Ammon's horn (tissue), 1 donor: ENCODE data around the gene ELK1.

Experiments
- DNase-seq: peaks from one replicate; pipeline ENCODE4 v3.0.0-alpha.2; 2016; ENCODE audit warnings: low spot score

The ELK1 gene

DNA sequence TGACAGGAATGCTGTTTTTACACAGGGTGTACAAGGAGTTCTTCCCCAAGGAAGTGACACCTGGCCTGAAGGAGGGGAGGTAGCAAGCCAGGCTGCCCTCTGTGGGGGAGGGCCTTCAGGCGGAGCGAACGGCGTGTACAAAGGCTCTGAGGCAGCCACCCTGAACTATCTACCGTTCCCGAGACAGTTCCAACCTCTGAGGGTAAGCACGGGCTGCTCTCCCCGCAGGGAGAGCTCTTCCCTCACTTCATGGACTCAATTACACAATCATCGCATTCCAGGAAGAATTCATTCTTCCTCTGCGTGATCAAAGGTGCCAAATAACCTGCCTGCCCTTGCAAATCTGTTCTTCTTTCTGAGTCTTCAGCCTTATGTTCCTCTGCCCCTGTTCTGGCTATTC is 4.8 kb downstream of the ELK1 start:
- DNase-seq, result no peak

DNA sequence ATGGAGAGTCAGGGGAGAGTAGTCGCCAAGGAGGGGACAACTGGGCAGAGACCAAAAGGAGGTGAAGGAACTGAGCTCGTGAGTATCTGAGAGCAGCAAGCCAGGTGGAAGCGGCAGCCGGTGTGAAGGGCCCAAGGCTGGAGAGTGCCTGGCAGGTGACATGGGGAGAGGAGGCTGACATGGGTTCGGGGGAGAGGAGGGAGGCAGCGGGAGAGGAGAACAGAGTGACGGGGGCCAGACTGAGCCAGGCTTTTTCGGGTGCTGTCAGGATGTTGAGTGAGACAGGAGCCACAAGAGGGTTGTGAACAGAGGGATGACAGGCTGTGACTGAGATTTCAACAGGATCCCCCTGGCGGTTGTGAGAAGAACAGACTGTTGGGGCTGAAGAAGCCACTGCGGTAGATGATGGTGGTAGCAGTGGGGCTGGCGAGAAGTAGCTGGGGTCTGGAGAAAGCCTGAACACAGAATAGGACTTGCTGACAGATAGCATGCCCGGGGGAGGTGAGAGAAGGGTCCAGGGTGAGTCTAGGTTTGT is 5.7 kb downstream of the ELK1 start:
- peak; percentile 50 for DNase-seq

- no peak for DNase-seq
Measured at GRCh38 chrX:47643926-47644325, 6.4 kb downstream of the ELK1 start.

DNA sequence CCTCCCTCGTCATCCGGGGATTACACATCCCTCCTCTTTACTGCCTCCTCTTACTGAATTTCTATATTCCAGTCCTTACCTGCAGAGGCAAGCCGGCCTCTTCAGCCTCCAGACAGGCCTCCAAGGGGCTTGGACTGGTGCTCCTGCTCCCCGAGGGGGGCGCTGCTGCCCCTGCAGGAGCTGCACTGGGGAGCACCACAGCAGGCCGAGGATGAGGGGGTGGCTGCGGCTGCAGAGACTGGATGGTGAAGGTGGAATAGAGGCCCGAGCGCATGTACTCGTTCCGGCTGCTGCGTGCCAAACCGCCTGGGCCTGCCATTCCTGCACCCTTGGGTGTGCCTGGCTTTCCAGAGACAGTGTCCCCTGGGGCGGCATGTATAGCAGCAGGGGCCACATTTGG is 11.5 kb downstream of the ELK1 start:
- no peak for DNase-seq

- DNase-seq, result peak; percentile 77
Measured at GRCh38 chrX:47637546-47638195, 12.7 kb downstream of the ELK1 start.

GRCh38 chrX:47634871-47635575 is 15.3 kb downstream of the ELK1 start:
- DNase-seq, result no peak

GRCh38 chrX:47633689-47634590 is 16.4 kb downstream of the ELK1 start:
- no peak for DNase-seq

- no peak for DNase-seq
Measured at GRCh38 chrX:47632666-47633065, 17.7 kb downstream of the ELK1 start.

DNA sequence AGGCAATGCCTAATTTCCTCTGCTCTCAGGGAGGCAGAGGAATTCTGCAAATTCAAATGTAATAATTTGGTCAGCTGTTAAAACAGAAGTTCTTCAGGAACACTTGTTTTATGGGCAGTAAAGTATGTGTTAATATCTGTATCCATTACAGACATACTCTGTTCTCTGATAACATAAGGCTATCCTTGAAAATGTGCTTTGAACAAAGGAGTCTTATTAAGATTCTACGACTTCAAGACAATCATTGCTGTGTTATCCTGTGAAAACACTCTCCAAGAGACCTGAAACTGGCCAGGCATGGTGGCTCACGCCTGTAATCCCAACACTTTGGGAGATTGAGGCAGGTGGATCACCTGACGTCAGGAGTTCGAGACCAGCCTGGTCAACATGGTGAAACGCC is 18.7 kb downstream of the ELK1 start:
- DNase-seq, result no peak

- no peak for DNase-seq
Measured at GRCh38 chrX:47629419-47630200, 20.8 kb downstream of the ELK1 start, which contains the start of gene CFP. Gene CFP (minus strand): TSS chrX:47629930. CDS start chrX:47629844, 86 bp downstream.

GRCh38 chrX:47628982-47629381 is 21.4 kb downstream of the ELK1 start:
- no peak for DNase-seq

GRCh38 chrX:47625365-47625764 is 25.0 kb downstream of the ELK1 start:
- no peak for DNase-seq

GRCh38 chrX:47623540-47624027 is 26.8 kb downstream of the ELK1 start:
- DNase-seq, result peak; percentile 70

DNA sequence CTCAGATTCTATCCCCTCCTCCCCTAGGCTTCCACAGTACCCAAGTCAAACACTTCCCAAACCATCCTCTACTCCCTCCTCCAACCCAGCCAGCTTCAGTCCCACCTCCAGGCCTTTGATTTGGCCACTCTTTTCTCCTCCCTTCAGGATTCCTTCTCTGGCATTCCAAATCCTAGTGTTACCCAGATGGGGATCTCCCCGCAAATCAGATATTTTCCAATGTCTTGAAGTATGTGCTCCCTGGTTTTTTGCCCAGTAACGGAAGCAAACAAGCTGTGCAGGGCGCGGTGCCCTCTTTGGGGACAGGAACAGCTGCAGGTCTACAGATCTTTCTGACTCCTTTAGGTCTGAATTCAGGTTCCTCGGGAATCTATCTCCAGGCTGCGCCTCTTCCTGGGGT is 28.5 kb downstream of the ELK1 start:
- no peak for DNase-seq

GRCh38 chrX:47620303-47620685 is 30.1 kb downstream of the ELK1 start:
- no peak for DNase-seq

DNA sequence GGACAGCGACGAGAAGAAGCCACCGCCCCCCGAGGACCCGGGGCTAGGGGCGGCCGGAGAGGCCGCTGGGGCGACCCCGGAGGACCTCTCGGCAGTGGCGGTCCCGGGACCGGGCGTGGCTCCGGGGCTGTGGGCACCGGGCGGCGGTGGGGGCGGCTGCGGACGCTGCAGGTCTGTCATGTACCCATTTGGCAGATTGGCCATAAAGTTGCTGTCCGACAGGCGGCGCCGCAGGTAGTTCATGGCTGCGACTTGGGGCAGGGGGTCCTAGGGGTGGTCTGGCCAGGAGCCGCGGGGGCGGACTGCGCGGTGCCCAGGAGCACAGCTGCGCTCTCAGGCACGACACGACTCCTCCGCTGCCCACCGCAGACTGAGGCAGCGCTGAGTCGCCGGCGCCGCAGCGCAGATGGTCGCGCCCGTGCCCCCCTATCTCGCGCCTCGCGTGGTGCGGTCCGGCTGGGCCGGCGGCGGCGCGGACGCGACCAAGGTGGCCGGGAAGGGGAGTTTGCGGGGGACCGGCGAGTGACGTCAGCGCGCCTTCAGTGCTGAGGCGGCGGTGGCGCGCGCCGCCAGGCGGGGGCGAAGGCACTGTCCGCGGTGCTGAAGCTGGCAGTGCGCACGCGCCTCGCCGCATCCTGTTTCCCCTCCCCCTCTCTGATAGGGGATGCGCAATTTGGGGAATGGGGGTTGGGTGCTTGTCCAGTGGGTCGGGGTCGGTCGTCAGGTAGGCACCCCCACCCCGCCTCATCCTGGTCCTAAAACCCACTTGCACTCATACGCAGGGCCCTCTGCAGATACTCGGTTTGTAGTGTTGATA is 30.7 kb downstream of the ELK1 start, which contains the start of gene SYN1:
Gene SYN1 (minus strand): TSS at position 372 of the 817 bp plus-strand sequence. CDS start 129 bp downstream, at position 243.
- DNase-seq, result peak; percentile 86

DNA sequence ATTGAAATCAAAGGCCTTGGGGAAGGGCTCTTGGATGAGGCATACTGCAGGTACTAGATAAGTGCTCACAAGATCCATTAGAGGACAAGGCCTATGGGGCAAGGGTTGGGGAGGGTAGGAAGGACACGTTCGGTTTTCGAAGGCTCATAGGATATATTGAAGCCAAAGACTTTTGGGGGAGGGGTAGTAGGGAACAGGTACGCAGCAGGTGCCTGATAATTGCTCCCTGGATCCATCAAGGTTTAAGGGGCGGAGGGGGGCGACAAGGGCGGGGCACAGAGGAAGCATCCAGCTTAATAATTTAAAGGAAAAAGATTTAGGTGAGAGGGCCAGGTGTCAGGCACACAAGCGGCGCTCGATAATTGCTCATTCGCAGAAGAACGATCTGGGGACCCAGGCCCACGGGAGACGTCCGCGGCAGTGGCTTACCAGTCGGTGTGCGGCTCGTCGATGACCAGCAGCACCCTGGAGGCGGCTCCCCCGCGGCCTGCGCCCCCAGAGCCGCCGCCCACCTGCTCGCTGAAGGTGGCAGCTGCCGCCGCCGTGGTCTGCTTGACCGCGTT is 31.4 kb downstream of the ELK1 start:
- no peak for DNase-seq

GRCh38 chrX:47614618-47615017 is 35.7 kb downstream of the ELK1 start:
- DNase-seq, result no peak

DNA sequence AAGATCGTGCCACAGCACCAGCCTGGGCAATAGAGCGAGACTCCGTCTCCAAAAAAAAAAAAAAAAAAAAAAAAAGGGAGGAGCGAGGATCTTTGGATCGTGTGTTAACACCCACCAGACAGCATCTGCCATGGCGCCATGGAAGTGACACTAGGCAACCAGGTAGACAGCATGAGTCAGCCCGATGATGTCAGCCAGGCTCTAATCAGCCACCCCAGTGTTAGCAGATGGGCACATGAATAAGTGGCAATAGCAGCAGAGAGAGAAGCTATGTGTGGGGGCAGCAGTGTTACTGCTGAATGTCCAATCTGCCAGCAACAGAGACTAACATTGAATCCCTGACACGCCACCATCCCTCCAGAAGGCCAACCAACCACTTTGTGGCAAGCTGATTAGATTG is 37.3 kb downstream of the ELK1 start:
- DNase-seq, result peak; percentile 60

GRCh38 chrX:47612418-47612817 is 37.9 kb downstream of the ELK1 start:
- no peak for DNase-seq
